ENCODE results near the gene XYLT1.

DNA sequence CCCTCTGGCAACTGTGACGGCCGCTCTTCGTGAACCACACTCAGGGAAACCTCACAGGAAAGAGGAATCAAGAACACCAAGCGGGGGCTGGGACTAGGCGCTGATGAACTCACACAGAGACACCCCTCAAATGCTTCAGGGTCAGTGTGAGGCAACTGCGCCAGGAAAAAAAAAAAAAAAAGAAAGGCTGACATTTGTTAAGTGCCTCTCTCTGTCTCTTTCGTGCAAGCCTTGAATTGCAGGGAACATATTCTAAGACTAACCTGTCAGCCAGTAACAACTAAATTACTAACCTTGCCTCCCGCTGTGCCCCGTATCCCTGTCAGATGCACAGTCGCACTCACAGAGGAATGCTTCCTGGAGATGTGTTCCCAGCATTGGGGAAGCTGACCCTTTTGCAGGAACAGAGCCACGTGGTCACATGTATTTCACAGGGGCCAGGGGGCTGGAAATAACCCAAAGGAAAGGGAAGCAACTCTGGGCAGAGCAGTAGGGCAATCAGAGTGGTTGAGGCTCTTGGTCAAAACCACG is 247.8 kb downstream of the XYLT1 start:
- TF ChIP-seq POLR2A (IDR thresholded peaks at IDR 0.05) (no peak), CTCF (IDR thresholded peaks at IDR 0.05) (no peak)
